NT2/D1 (cell line): ENCODE measurements around the gene KRT6C.

Source experiments
- SUZ12 ChIP-seq: IDR thresholded peaks from 2 replicates; pipeline ENCODE4 v1.6.1; 2011; ENCODE audit not compliant: insufficient read length, insufficient read depth; ENCODE audit errors: extremely low read depth
- YY1 ChIP-seq: IDR thresholded peaks from 2 replicates; pipeline ENCODE4 v1.6.1; 2011; ENCODE audit not compliant: insufficient read length, insufficient read depth
- ZNF274 ChIP-seq: IDR thresholded peaks from 2 replicates; pipeline ENCODE4 v1.6.1; 2011; ENCODE audit warnings: mild to moderate bottlenecking, low read depth, low read length

DNA sequence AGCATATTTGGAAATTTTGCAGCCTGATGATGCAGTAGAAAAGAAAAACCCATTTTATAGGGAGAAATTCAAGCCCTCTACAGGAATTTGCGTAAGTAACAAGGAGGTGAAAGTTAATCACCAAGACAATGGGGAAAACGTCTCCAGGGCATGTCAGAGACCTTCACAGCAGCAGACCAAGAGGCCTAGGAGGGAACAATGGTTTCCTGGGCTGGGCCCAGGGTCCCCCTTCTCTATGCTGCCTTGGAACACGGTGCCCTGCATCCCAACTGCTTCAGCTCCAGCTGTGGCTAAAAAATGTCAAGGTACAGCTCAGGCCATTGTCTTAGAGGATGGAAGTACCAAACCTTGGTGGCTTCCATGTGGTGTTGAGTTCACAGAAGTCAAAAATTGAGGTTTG, 6.5 kb upstream of the KRT6C start:
- TF ChIP-seq YY1 (no peak), SUZ12 (no peak), ZNF274 (no peak)
